Peyer's patch (tissue), 4 donors: ENCODE measurements around the gene KPNA3. TPM values are rescaled to one million over a fixed set of nuclear protein-coding genes. Genes with fewer than 3 reads are reported as not detected.

Experiments
- DNase-seq, 3 donors: peaks; one replicate each; pipeline ENCODE4 v3.0.0-alpha.2; 2017 to 2019
- H3K27ac ChIP-seq, 4 donors: fragments of 200-600 bp; sonication (generic); one replicate each; pipeline ENCODE4 v1.5.1; 2016 to 2019
- H3K27me3 ChIP-seq, 2 donors: fragments of 200-600 bp; sonication (generic); one replicate each; pipeline ENCODE4 v1.5.1; 2019
- H3K36me3 ChIP-seq, 3 donors: fragments of 200-600 bp; sonication (generic); one replicate each; pipeline ENCODE4 v1.5.1; 2016 to 2019
- H3K4me1 ChIP-seq, 4 donors: fragments of 200-600 bp; sonication (generic); one replicate each; pipeline ENCODE4 v1.5.1; 2016 to 2019
- H3K4me3 ChIP-seq, 4 donors: fragments of 200-600 bp; sonication (generic); 1 replicate in 3 of 4; 2 replicates in 1 of 4; pipeline ENCODE4 v1.5.1; 2016 to 2019; ENCODE audit warnings: mild to moderate bottlenecking in 1 of 4
- H3K9me3 ChIP-seq, 4 donors: fragments of 200-600 bp; sonication (generic); one replicate each; pipeline ENCODE4 v1.5.1; 2016 to 2019; ENCODE audit warnings: mild to moderate bottlenecking in 1 of 4
- POLR2A ChIP-seq, 2 donors: fragments of 450-650 bp; IDR thresholded peaks; one replicate each; pipeline ENCODE4 v1.5.1; 2017; ENCODE audit warnings: antibody characterized with exemption in 2 of 2, mild to moderate bottlenecking in 2 of 2, moderate library complexity in 2 of 2
- total RNA-seq, 4 donors: library from RNA; depleted of rRNA; stranded (reverse); fragments of >200 nt; gene quantifications; one replicate each; pipeline ENCODE4 v1.1.0, GENCODE V29; 2016
- TF ChIP-seq, protein P1 (sequence below), 6 experiments: fragments of 450-650 bp in 4 of 6; fragments of 200-600 bp in 2 of 6; sonication (generic) in 1 of 6; IDR thresholded peaks; one replicate each; pipeline ENCODE4 v1.5.1; 2017 to 2019; ENCODE audit warnings: antibody characterized with exemption in 6 of 6, mild to moderate bottlenecking in 3 of 6, moderate library complexity in 1 of 6

Gene KPNA3
- total RNA-seq, 4 donors from 2014 or later: 11.5 to 22.9 (median 19.8) TPM

DNA sequence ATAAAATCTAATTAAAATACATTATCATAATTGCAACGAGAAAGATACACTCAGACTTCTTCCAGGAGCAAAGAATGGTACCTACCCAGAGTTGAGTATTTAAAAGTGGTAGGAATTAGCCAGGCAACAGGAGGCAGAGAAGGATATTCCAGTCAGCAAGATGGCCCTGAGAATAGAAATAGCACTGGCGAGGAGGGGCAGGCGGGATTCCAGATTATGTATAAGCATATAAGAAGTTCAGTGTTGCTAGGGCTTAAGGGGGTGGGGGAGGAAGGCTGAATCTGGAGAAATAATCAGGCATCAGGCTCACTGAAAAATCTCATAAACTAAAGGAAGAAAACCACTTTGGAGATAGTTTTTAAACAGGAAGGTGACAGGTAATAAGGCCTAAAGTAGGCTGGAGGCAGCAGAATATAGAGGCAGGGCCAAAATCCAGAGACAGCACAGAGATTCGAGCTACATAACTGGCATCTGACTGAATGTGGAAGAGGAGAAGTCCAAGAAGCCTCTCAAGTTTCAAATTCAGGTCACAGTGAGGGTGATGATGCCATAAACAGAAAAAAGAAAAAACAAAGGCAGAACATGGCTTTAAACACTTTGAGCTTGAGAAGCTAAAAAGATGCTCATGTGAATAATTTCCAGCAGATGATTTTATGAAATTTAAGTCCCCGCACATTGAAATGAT lies 7.5 kb downstream of the KPNA3 start:
- TF ChIP-seq POLR2A (IDR thresholded peaks at IDR 0.05): no peak
- TF ChIP-seq, protein P1, sequence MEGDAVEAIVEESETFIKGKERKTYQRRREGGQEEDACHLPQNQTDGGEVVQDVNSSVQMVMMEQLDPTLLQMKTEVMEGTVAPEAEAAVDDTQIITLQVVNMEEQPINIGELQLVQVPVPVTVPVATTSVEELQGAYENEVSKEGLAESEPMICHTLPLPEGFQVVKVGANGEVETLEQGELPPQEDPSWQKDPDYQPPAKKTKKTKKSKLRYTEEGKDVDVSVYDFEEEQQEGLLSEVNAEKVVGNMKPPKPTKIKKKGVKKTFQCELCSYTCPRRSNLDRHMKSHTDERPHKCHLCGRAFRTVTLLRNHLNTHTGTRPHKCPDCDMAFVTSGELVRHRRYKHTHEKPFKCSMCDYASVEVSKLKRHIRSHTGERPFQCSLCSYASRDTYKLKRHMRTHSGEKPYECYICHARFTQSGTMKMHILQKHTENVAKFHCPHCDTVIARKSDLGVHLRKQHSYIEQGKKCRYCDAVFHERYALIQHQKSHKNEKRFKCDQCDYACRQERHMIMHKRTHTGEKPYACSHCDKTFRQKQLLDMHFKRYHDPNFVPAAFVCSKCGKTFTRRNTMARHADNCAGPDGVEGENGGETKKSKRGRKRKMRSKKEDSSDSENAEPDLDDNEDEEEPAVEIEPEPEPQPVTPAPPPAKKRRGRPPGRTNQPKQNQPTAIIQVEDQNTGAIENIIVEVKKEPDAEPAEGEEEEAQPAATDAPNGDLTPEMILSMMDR (IDR thresholded peaks at IDR 0.05): no peak
- no peak overlapping the region for H3K4me3 ChIP-seq
- H3K27me3 ChIP-seq: no peaks in the 10 kb centered on the region
- DNase-seq: no peak
- H3K36me3 ChIP-seq: no peaks in the 10 kb centered on the region
- H3K9me3 ChIP-seq: no peaks in the 10 kb centered on the region
- no peak overlapping the region for H3K27ac ChIP-seq
- peaks cover 0 to under 1% (median 0%) of the 10 kb centered on the region in 4 donors for H3K4me1 ChIP-seq

DNA sequence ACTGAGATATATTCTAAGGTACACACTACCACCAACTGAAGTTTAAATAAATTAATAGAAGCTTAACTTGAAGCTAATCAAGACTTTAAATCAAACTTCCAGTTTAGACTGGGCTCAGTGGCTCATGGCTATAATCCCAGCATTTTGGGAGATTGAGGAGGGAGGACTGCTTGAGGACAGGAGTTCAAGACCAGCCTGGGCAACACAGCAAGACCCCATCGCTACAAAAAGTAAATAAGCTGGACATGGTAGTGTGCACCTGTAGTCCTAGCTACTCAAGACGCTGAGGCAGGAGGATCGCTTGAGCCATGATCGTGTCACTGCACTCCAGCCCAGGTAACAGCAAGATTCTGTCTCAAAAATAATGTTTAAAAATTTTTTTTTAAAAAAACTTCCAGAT lies 8.6 kb downstream of the KPNA3 start:
- H3K4me3 ChIP-seq: no peak overlapping the region
- H3K9me3 ChIP-seq: no peaks in the 10 kb centered on the region
- H3K36me3 ChIP-seq: no peaks in the 10 kb centered on the region
- TF ChIP-seq POLR2A (IDR thresholded peaks at IDR 0.05): no peak
- TF ChIP-seq, protein P1 (IDR thresholded peaks at IDR 0.05): no peak
- no peaks in the 10 kb centered on the region for H3K27me3 ChIP-seq
- H3K27ac ChIP-seq: no peak overlapping the region
- H3K4me1 ChIP-seq: no peaks in the 10 kb centered on the region
- no peak for DNase-seq

DNA sequence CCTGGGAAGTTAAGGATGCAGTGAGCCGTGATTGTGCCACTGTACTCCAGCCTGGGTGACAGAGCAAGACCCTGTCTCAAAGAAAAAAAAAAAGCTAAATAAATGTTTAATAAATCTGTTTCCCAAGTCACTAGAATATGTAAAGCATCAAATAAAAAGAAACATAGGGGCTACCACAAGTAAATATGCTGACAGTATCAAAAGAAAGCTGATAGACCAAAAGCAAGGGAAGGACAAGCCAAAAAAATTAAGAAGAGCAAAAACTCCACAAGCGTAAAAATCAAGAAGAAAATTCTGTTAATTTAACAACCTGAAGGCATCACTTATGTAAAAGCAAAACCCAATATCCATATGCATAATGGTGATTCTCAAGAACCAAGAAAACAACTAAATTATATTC lies 9.7 kb downstream of the KPNA3 start:
- no peak for DNase-seq
- peaks cover 0 to 7% (median 0%) of the 10 kb centered on the region in 4 donors for H3K4me1 ChIP-seq
- H3K9me3 ChIP-seq: no peaks in the 10 kb centered on the region
- H3K4me3 ChIP-seq: no peak overlapping the region
- TF ChIP-seq, protein P1 (IDR thresholded peaks at IDR 0.05): no peak
- no peak for TF ChIP-seq POLR2A (IDR thresholded peaks at IDR 0.05)
- no peaks in the 10 kb centered on the region for H3K27me3 ChIP-seq
- no peak overlapping the region for H3K27ac ChIP-seq
- H3K36me3 ChIP-seq: no peaks in the 10 kb centered on the region

DNA sequence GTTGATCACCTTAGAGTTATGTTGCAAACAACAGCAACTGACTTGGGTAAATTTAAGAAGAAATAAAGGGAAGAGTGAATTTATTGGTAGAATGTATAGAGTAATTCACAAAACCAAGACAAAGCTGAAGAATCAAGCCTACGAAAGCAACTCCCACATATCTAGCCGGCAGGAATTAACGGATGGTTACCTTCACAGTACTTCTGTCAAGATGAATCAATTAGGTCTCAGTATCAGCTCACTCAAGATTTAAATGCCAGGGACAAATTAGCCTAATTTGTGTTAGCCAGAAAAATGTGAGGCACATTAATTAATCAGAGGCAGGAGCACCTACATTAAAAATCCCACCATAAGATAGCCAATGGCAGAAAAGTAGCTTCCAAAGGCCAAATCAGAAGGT lies 10.7 kb downstream of the KPNA3 start:
- Histone ChIP-seq H3K36me3 (no peaks in the 10 kb centered on the region), H3K27me3 (no peaks in the 10 kb centered on the region), H3K27ac (no peak overlapping the region), H3K4me1 (peaks cover 0 to 7% (median 0%) of the 10 kb centered on the region in 4 donors), H3K9me3 (no peaks in the 10 kb centered on the region), H3K4me3 (no peak overlapping the region)
- no peak for DNase-seq
- TF ChIP-seq POLR2A (IDR thresholded peaks at IDR 0.05): no peak
- TF ChIP-seq, protein P1 (IDR thresholded peaks at IDR 0.05): no peak

- no peaks in the 10 kb centered on the region for H3K27me3 ChIP-seq
- H3K36me3 ChIP-seq: no peaks in the 10 kb centered on the region
- no peak for TF ChIP-seq POLR2A (IDR thresholded peaks at IDR 0.05)
- no peak overlapping the region for H3K4me3 ChIP-seq
- H3K9me3 ChIP-seq: no peaks in the 10 kb centered on the region
- H3K4me1 ChIP-seq: peaks cover 0 to 7% (median 0%) of the 10 kb centered on the region in 4 donors
- no peak overlapping the region for H3K27ac ChIP-seq
- DNase-seq: no peak
Observed at GRCh38 chr13:49779721-49780120, 12.8 kb downstream of the KPNA3 start.

- DNase-seq: no peak
- H3K36me3 ChIP-seq: no peaks in the 10 kb centered on the region
- peaks cover 0 to 7% (median 0%) of the 10 kb centered on the region in 4 donors for H3K4me1 ChIP-seq
- no peak overlapping the region for H3K27ac ChIP-seq
- H3K27me3 ChIP-seq: no peaks in the 10 kb centered on the region
- TF ChIP-seq, protein P1 (IDR thresholded peaks at IDR 0.05): no peak
- no peak for TF ChIP-seq POLR2A (IDR thresholded peaks at IDR 0.05)
- H3K4me3 ChIP-seq: no peak overlapping the region
- no peaks in the 10 kb centered on the region for H3K9me3 ChIP-seq
Observed at GRCh38 chr13:49777746-49778614, 14.5 kb downstream of the KPNA3 start.
